GM19438 (cell line): ENCODE data around the gene WFIKKN1.

Source experiments
- ATAC-seq: cut with Tn5 transposase; IDR thresholded peaks from one replicate; pipeline ENCODE4 v1.9.1; 2021; ENCODE audit warnings: low read depth; ENCODE audit not compliant: unreplicated experiment

The WFIKKN1 gene

GRCh38 chr16:682493-683395 is 52.0 kb downstream of the WFIKKN1 start:
- no peak for ATAC-seq

- no peak for ATAC-seq
These were observed 52.7 kb downstream of the WFIKKN1 start for GRCh38 chr16:683396-684070.
